H1 (cell line): ENCODE data around the gene KIF26A. TPM values are rescaled to one million over a fixed set of nuclear protein-coding genes. Genes with fewer than 3 reads are reported as not detected.

Experiments used
- CTCF ChIA-PET: fragments of 300-600 bp; sonication (Branson Sonifier 250); formaldehyde crosslinking; loops from one replicate; lab custom pipeline; 2021; ENCODE audit not compliant: partially characterized antibody; lab: Charles Lee
- POLR2A ChIA-PET: fragments of 300-600 bp; sonication (Branson Sonifier 250); formaldehyde crosslinking; loops from one replicate; lab custom pipeline; 2021; ENCODE audit warnings: inconsistent platforms; ENCODE audit not compliant: partially characterized antibody; lab: Charles Lee
- DNase-seq, 2 experiments: peaks; one replicate each; pipeline versions ENCODE4 v3.0.0 to v3.0.0-alpha.2; 2010 to 2022; ENCODE audit warnings: low spot score in 2 of 2, low read depth in 1 of 2, mixed read lengths in 1 of 2
- FAIRE-seq: peaks from 2 replicates; lab custom pipeline; 2011; peaks lifted over from hg19 to GRCh38; lab: Jason Lieb, UNC
- H2AFZ ChIP-seq: 2 replicates; pipeline ENCODE4 v1.8.1; 2012; ENCODE audit warnings: low read length, inconsistent platforms
- H2AK5ac ChIP-seq: 2 replicates; pipeline ENCODE4 v1.6.1; 2013; ENCODE audit warnings: low read depth, low read length
- H2BK120ac ChIP-seq: replicated peaks from 2 replicates; pipeline ENCODE3; 2013; ENCODE audit warnings: low read depth, low read length, inconsistent platforms
- H2BK12ac ChIP-seq: 2 replicates; pipeline ENCODE4 v1.6.1; 2013; ENCODE audit warnings: low read depth, low read length
- H2BK15ac ChIP-seq: 2 replicates; pipeline ENCODE4 v1.6.1; 2013; ENCODE audit warnings: low read length
- H2BK20ac ChIP-seq: 2 replicates; pipeline ENCODE4 v1.6.1; 2013; ENCODE audit warnings: low read length
- H2BK5ac ChIP-seq: 2 replicates; pipeline ENCODE4 v1.6.1; 2013; ENCODE audit warnings: low read depth, low read length
- H3K14ac ChIP-seq: 2 replicates; pipeline ENCODE4 v1.6.1; 2013; ENCODE audit warnings: inconsistent platforms; ENCODE audit not compliant: insufficient read length
- H3K18ac ChIP-seq: 2 replicates; pipeline ENCODE4 v1.6.1; 2013; ENCODE audit warnings: low read length; ENCODE audit errors: extremely low read depth
- H3K23ac ChIP-seq: 2 replicates; pipeline ENCODE4 v1.6.1; 2013; ENCODE audit warnings: inconsistent platforms; ENCODE audit not compliant: insufficient read length
- H3K23me2 ChIP-seq: 2 replicates; pipeline ENCODE4 v1.6.1; 2013; ENCODE audit warnings: low read depth, low read length
- H3K27ac ChIP-seq: 2 replicates; pipeline ENCODE4 v1.6.1; 2011; ENCODE audit warnings: low read depth, low read length, inconsistent platforms
- H3K27me3 ChIP-seq, 4 experiments: replicated peaks in 1 of 4; 1 replicate in 1 of 4; 2 replicates in 3 of 4; pipeline versions ENCODE4 v1.6.1 to v1.8.1; 2011 to 2013; ENCODE audit warnings: low read length in 3 of 4, mild to moderate bottlenecking in 3 of 4, inconsistent platforms in 2 of 4, mixed read lengths in 2 of 4, moderate library complexity in 1 of 4; ENCODE audit not compliant: control insufficient read depth in 3 of 4, insufficient read depth in 3 of 4; ENCODE audit errors: extremely low read depth in 1 of 4
- H3K36me3 ChIP-seq, 4 experiments: 2 replicates each; pipeline versions ENCODE4 v1.6.1 to v1.8.1; 2011 to 2013; ENCODE audit warnings: mild to moderate bottlenecking in 4 of 4, low read length in 3 of 4, moderate library complexity in 2 of 4, control low read depth in 1 of 4, inconsistent platforms in 1 of 4; ENCODE audit not compliant: insufficient read depth in 4 of 4, control insufficient read depth in 2 of 4
- H3K4ac ChIP-seq: replicated peaks from 2 replicates; pipeline ENCODE3; 2013; ENCODE audit warnings: low read length, low read depth, mixed read lengths, inconsistent platforms; ENCODE audit not compliant: insufficient read length
- H3K4me1 ChIP-seq, 4 experiments: replicated peaks in 1 of 4; 1 replicate in 1 of 4; 2 replicates in 3 of 4; pipeline versions ENCODE4 v1.6.1 to v1.8.1; 2011 to 2013; ENCODE audit warnings: low read length in 3 of 4, inconsistent platforms in 2 of 4, mixed read lengths in 1 of 4; ENCODE audit not compliant: insufficient read depth in 4 of 4, control insufficient read depth in 3 of 4
- H3K4me2 ChIP-seq, 2 experiments: 2 replicates each; pipeline versions ENCODE4 v1.6.1 to v1.8.1; 2011 to 2013; ENCODE audit warnings: low read depth in 2 of 2, low read length in 2 of 2, control low read depth in 1 of 2, inconsistent platforms in 1 of 2, mild to moderate bottlenecking in 1 of 2; ENCODE audit not compliant: insufficient read depth in 1 of 2
- H3K4me3 ChIP-seq, 4 experiments: fragments of 200-600, 300-600 bp in 1 of 4; sonication (generic), shearing (Covaris generic), sonication (Bioruptor Twin) in 1 of 4; 2 replicates each; pipeline versions ENCODE4 v1.5.1 to v1.8.1; 2011 to 2016; ENCODE audit warnings: low read length in 4 of 4, low read depth in 3 of 4, control low read depth in 2 of 4, inconsistent platforms in 2 of 4, mild to moderate bottlenecking in 2 of 4, mixed read lengths in 1 of 4, moderate library complexity in 1 of 4; ENCODE audit not compliant: insufficient read depth in 2 of 4; ENCODE audit errors: extremely low read depth in 1 of 4
- H3K56ac ChIP-seq: replicated peaks from 2 replicates; pipeline ENCODE3; 2013; ENCODE audit warnings: low read depth, mild to moderate bottlenecking, mixed read lengths, low read length, inconsistent platforms; ENCODE audit not compliant: insufficient read length
- H3K79me1 ChIP-seq: 2 replicates; pipeline ENCODE4 v1.6.1; 2013; ENCODE audit warnings: low read depth, low read length, control low read depth
- H3K79me2 ChIP-seq, 2 experiments: 2 replicates each; pipeline versions ENCODE4 v1.6.1 to v1.8.1; 2012 to 2013; ENCODE audit warnings: low read length in 2 of 2, mild to moderate bottlenecking in 2 of 2, inconsistent platforms in 1 of 2; ENCODE audit not compliant: insufficient read depth in 2 of 2, control insufficient read depth in 1 of 2
- H3K9ac ChIP-seq, 4 experiments: replicated peaks in 1 of 4; 1 replicate in 1 of 4; 2 replicates in 3 of 4; pipeline versions ENCODE4 v1.6.1 to v1.8.1; 2011 to 2013; ENCODE audit warnings: low read depth in 3 of 4, low read length in 3 of 4, control low read depth in 2 of 4, mild to moderate bottlenecking in 2 of 4, moderate library complexity in 2 of 4, inconsistent platforms in 1 of 4; ENCODE audit errors: extremely low read depth in 1 of 4
- H3K9me3 ChIP-seq, 2 experiments: 2 replicates each; pipeline versions ENCODE4 v1.6.1 to v1.8.1; 2012 to 2013; ENCODE audit warnings: mild to moderate bottlenecking in 2 of 2, moderate library complexity in 2 of 2, control low read depth in 1 of 2, inconsistent platforms in 1 of 2, low read depth in 1 of 2, low read length in 1 of 2, mixed read lengths in 1 of 2; ENCODE audit not compliant: insufficient read depth in 2 of 2
- H4K20me1 ChIP-seq, 2 experiments: replicated peaks in 1 of 2; 2 replicates each; pipeline versions ENCODE3 to v1.8.1; 2011 to 2013; ENCODE audit warnings: inconsistent platforms in 2 of 2, low read length in 2 of 2, mild to moderate bottlenecking in 1 of 2; ENCODE audit not compliant: insufficient read depth in 2 of 2, control insufficient read depth in 1 of 2
- H4K5ac ChIP-seq: 2 replicates; pipeline ENCODE4 v1.6.1; 2013; ENCODE audit warnings: low read length, low read depth, mixed read lengths, inconsistent platforms; ENCODE audit not compliant: insufficient read length
- H4K8ac ChIP-seq: 2 replicates; pipeline ENCODE4 v1.8.0; 2013; ENCODE audit warnings: mild to moderate bottlenecking, moderate library complexity, low read length, inconsistent platforms; ENCODE audit not compliant: insufficient read depth; ENCODE audit errors: extremely low read depth
- H4K91ac ChIP-seq: replicated peaks from 2 replicates; pipeline ENCODE3; 2013; ENCODE audit warnings: low read length, mixed read lengths, inconsistent platforms; ENCODE audit not compliant: insufficient read length
- ASH2L ChIP-seq: fragments of 200-600, 300-600 bp; sonication (generic); IDR thresholded peaks from one replicate; pipeline ENCODE4 v1.7.1; 2017; ENCODE audit warnings: low read length
- ATF3 ChIP-seq: IDR thresholded peaks from 2 replicates; pipeline ENCODE4 v1.6.1; 2011; ENCODE audit warnings: low read depth, mild to moderate bottlenecking, low read length; ENCODE audit not compliant: insufficient read depth
- CBX8 ChIP-seq: fragments of 300-800, 300-1000 bp; sonication (generic); IDR thresholded peaks from 2 replicates; pipeline ENCODE4 v1.7.1; 2016; ENCODE audit warnings: low read depth, low read length, borderline replicate concordance
- CTBP2 ChIP-seq: IDR thresholded peaks from 2 replicates; pipeline ENCODE4 v1.7.0; 2011; ENCODE audit warnings: borderline replicate concordance, mild to moderate bottlenecking, moderate library complexity, mixed read lengths, low read length; ENCODE audit not compliant: insufficient read depth, insufficient read length
- GABPA ChIP-seq: IDR thresholded peaks from 2 replicates; pipeline ENCODE4 v1.6.1; 2011; ENCODE audit warnings: mild to moderate bottlenecking, low read length, moderate library complexity, borderline replicate concordance; ENCODE audit not compliant: insufficient read depth
- JUND ChIP-seq: IDR thresholded peaks from 2 replicates; pipeline ENCODE4 v1.6.1; 2011; ENCODE audit warnings: mild to moderate bottlenecking, improper control_type of control experiment, low read length
- SIX5 ChIP-seq: IDR thresholded peaks from 2 replicates; pipeline ENCODE4 v1.6.1; 2011; ENCODE audit warnings: mild to moderate bottlenecking, low read depth, low read length
- SP1 ChIP-seq: IDR thresholded peaks from 2 replicates; pipeline ENCODE4 v1.6.1; 2011; ENCODE audit warnings: low read depth, low read length
- SP4 ChIP-seq: IDR thresholded peaks from 2 replicates; pipeline ENCODE4 v1.6.1; 2012; ENCODE audit warnings: low read length, inconsistent platforms
- WGBS, 2 experiments: shearing (Covaris generic) in 1 of 2; methylation state at CpG; one replicate each; pipeline versions ENCODE4 v1.1.6 to v1.1.7; 2013 to 2015; ENCODE audit warnings: low lambda C conversion rate in 2 of 2, mixed read lengths in 2 of 2, inconsistent platforms in 1 of 2, low coverage in 1 of 2, missing lambda C conversion rate in 1 of 2; ENCODE audit not compliant: insufficient replicate concordance in 2 of 2, insufficient coverage in 1 of 2, insufficient read length in 1 of 2; ENCODE audit errors: extremely low coverage in 1 of 2, missing lambda C conversion rate in 1 of 2; 5-methylcytosine and 5-hydroxymethylcytosine counted together
- polyA plus RNA-seq, 7 experiments: library from polyadenylated mRNA; depleted of rRNA in 3 of 7; stranded (reverse) in 5 of 7; unstranded in 2 of 7; fragments of >200 nt in 5 of 7; fragments of 200-250 nt in 2 of 7; gene quantifications; 1 replicate in 5 of 7; 2 replicates in 1 of 7; 4 replicates in 1 of 7; pipeline versions ENCODE4 v1.2.1 to v1.2.3, GENCODE V29; 2011 to 2013; ENCODE audit warnings: missing spikeins in 2 of 7, mixed read lengths in 2 of 7
- total RNA-seq: library from RNA; stranded (reverse); fragmentation: NEBNext Ultra II Directional; extraction: Animal tissue kit (Norgen Biotek cat#: 25700); gene quantifications from 2 replicates; pipeline ENCODE4 v1.2.1, GENCODE V29; 2021

Gene KIF26A
- total and polyA plus RNA-seq, 2 of the 8 experiments (the other 6 are each of a cell fraction or from before 2014, with no cell fraction given) = 11.5 to 41.6 TPM

GRCh38 chr14:104169699-104170479 is 31.5 kb downstream of the KIF26A start:
- Histone ChIP-seq H3K9me3 (no peaks in the 10 kb centered on the region), H3K4me3 (peak overlapping the region in 1 of 4 experiments; percentile 28; a peak in 1 of 8 replicates), H2AK5ac (no peak overlapping the region; the same call in 1 of the 2 replicates), H3K14ac (no peak overlapping the region), H3K27me3 (no peaks in the 10 kb centered on the region), H3K36me3 (peaks cover 0 to 19% (median 3%) of the 10 kb centered on the region in 4 experiments; a peak in 4 of 8 replicates), H2BK5ac (peak overlapping the region; percentile 69; the same call in 1 of the 2 replicates), H3K79me2 (peaks cover 0 to 4% of the 10 kb centered on the region in 2 experiments; a peak in 2 of 4 replicates), H3K23me2 (no peaks in the 10 kb centered on the region; the same call in 1 of the 2 replicates), H2BK120ac (peak overlapping the region; percentile 72), H3K18ac (peak overlapping the region; percentile 60), H3K79me1 (peaks cover 13% of the 10 kb centered on the region; the same call in 1 of the 2 replicates), H2BK20ac (no peak overlapping the region), H2BK15ac (0 out of 2 replicates have a peak overlapping the region, but pooled peaks have one; percentile 46), H3K4me1 (peaks cover 11 to 38% (median 31%) of the 10 kb centered on the region in 4 experiments), H3K23ac (no peak overlapping the region), H4K8ac (no peak overlapping the region; the same call in 1 of the 2 replicates), H3K56ac (no peak overlapping the region), H2BK12ac (peak overlapping the region; percentile 87; the same call in 1 of the 2 replicates)
- FAIRE-seq = no peak
- 51% methylated on average over 27 of the region's 27 CpGs; no CpG with 5 or more reads in 1 of the 2 experiments for WGBS, 2 experiments
- CTCF ChIA-PET = interaction anchor here (0.9 to 1.0 kb wide), 2 partner anchors 18 to 53 kb away, joined by 3 read pairs; no protein-coding TSS in a partner anchor
- TF ChIP-seq ATF3 = no peak
- TF ChIP-seq GABPA = no peak
- TF ChIP-seq ASH2L = no peak
- TF ChIP-seq CBX8 = no peak
- peak; percentile 19 for TF ChIP-seq CTBP2
- TF ChIP-seq SIX5 = no peak
- no peak for TF ChIP-seq SP4
- no peak for TF ChIP-seq JUND
- TF ChIP-seq SP1 = no peak
- TF ChIP-seq, all 59 proteins: peak for 1
- POLR2A ChIA-PET = no interaction called here
- DNase-seq = no peak
- Histone ChIP-seq H4K5ac (peak overlapping the region; percentile 44), H3K4ac (peak overlapping the region; percentile 77), H4K20me1 (peaks cover 2 to 29% of the 10 kb centered on the region in 2 experiments), H3K9ac (no peak overlapping the region), H3K4me2 (peak overlapping the region; percentile 44 to 47; a peak in 3 of 4 replicates), H3K27ac (no peak overlapping the region), H4K91ac (peak overlapping the region; percentile 42), H2AFZ (no peak overlapping the region)
